ENCODE data around the gene SLFN12L. TPM values are rescaled to one million over a fixed set of nuclear protein-coding genes. Genes with fewer than 3 reads are reported as not detected.

Gene SLFN12L
- total RNA-seq, 1 experiment from 2014 or later: not detected

DNA sequence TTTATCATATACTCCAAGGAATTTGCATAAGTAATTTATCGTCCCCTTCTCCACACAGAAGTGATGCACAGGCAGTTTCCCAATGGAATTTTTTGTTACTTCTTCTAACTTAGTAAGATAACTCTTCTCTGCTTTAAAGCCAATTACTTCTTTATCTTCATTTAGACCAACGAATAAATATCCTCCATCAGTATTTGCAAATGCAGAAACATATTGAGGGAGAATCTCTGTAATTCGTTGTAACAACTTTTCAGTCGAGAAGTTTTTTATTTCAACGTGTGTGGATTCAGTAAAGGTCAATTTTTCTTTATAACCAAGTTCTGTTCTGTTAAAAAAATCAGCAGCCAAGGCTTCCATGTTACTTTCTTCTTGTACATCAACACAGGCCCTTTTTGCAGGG lies 58.2 kb downstream of the SLFN12L start:
- Histone ChIP-seq H3K36me3 (ENCODE audit: low read depth) (no peaks in the 10 kb centered on the region), H3K27me3 (ENCODE audit: insufficient read depth, low read depth) (peaks cover 67% of the 10 kb centered on the region), H3K79me2 (ENCODE audit: low read depth) (no peaks in the 10 kb centered on the region), H3K27ac (no peak overlapping the region), H3K4me1 (replicated peaks; ENCODE audit: insufficient read depth) (no peaks in the 10 kb centered on the region), H4K20me1 (ENCODE audit: insufficient read depth) (no peaks in the 10 kb centered on the region), H3K4me3 (no peak overlapping the region), H3K9me3 (ENCODE audit: insufficient read depth, low read depth) (no peaks in the 10 kb centered on the region), H3K9me2 (ENCODE audit: insufficient read depth) (no peaks in the 10 kb centered on the region), H3K4me2 (no peak overlapping the region), H3F3A (ENCODE audit: insufficient read depth, low read depth) (no peaks in the 10 kb centered on the region), H2AFZ (no peak overlapping the region)
- CTCF ChIA-PET: no interaction called here
- DNase-seq: no peak
- BruUV-seq (replicated peaks): no TSS peak
- TF ChIP-seq, protein P1, sequence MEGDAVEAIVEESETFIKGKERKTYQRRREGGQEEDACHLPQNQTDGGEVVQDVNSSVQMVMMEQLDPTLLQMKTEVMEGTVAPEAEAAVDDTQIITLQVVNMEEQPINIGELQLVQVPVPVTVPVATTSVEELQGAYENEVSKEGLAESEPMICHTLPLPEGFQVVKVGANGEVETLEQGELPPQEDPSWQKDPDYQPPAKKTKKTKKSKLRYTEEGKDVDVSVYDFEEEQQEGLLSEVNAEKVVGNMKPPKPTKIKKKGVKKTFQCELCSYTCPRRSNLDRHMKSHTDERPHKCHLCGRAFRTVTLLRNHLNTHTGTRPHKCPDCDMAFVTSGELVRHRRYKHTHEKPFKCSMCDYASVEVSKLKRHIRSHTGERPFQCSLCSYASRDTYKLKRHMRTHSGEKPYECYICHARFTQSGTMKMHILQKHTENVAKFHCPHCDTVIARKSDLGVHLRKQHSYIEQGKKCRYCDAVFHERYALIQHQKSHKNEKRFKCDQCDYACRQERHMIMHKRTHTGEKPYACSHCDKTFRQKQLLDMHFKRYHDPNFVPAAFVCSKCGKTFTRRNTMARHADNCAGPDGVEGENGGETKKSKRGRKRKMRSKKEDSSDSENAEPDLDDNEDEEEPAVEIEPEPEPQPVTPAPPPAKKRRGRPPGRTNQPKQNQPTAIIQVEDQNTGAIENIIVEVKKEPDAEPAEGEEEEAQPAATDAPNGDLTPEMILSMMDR (conservative IDR thresholded peaks at IDR 0.05): no peak
- no peak for TF ChIP-seq EZH2 (IDR thresholded peaks at IDR 0.05; ENCODE audit: low read depth)
- POLR2A ChIA-PET (ENCODE audit: unreplicated experiment): no interaction called here
- intact Hi-C loops (cut with micrococcal nuclease; ENCODE audit: unreplicated experiment): no loop called here

DNA sequence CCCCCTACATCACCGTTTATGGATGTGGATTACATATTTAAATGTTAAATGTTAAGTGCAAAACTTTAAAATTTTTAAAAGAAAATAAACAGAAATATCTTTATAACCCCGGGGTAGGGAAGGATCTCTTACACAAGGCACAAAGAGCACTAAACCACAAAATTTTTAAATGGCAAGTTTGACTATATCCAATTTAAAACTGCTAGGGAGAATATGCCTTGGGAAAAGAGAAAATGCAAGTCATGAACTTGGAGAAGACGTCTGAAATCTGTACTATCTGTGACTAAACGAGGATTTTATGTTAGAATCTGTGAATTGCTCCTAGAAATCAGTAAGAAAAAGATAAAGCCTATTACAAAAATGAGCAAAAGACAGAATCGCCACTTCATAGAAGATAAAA lies 60.2 kb downstream of the SLFN12L start:
- H3K9me2 ChIP-seq (ENCODE audit: insufficient read depth): no peaks in the 10 kb centered on the region
- intact Hi-C loops (cut with micrococcal nuclease; ENCODE audit: unreplicated experiment): no loop called here
- no peak for TF ChIP-seq EZH2 (IDR thresholded peaks at IDR 0.05; ENCODE audit: low read depth)
- TF ChIP-seq, protein P1 (conservative IDR thresholded peaks at IDR 0.05): no peak

DNA sequence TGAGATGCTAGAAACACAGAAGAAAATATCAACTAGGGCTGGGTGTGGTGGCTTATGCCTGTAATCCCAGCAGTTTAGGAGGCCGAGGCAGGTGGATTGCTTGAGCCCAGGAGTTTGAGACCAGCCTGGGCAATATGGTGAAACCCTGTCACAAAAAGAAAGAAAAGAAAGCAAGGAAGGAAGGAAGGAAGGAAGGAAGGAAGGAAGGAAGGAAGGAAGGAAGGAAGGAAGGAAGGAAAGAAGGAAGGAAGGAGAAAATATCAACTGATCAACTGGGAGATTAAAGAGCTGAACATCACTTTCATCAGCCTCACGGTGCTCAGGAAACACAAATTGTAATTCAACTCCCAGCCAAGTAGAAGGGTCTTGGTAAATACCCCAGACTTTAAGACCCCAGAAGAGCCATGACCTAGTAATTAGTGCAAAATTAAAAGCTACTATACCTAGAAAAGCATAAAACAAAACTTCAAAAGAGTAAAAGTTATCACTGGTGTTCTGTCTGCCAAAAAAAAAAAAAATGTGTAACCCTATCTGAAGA lies 61.1 kb downstream of the SLFN12L start:
- CTCF ChIA-PET: no interaction called here
- H3K27me3 ChIP-seq (ENCODE audit: insufficient read depth, low read depth): peaks cover 61% of the 10 kb centered on the region
- POLR2A ChIA-PET (ENCODE audit: unreplicated experiment): no interaction called here
- no peaks in the 10 kb centered on the region for H3K9me2 ChIP-seq (ENCODE audit: insufficient read depth)
- H3K36me3 ChIP-seq (ENCODE audit: low read depth): no peaks in the 10 kb centered on the region
- H2AFZ ChIP-seq: no peak overlapping the region
- TF ChIP-seq, protein P1 (conservative IDR thresholded peaks at IDR 0.05): no peak
- TF ChIP-seq EZH2 (IDR thresholded peaks at IDR 0.05; ENCODE audit: low read depth): no peak
- no peaks in the 10 kb centered on the region for H4K20me1 ChIP-seq (ENCODE audit: insufficient read depth)
- no TSS peak for BruUV-seq (replicated peaks)
- H3K4me3 ChIP-seq: no peak overlapping the region
- no peaks in the 10 kb centered on the region for H3K9me3 ChIP-seq (ENCODE audit: insufficient read depth, low read depth)
- H3F3A ChIP-seq (ENCODE audit: insufficient read depth, low read depth): no peaks in the 10 kb centered on the region
- H3K27ac ChIP-seq: no peak overlapping the region
- intact Hi-C loops (cut with micrococcal nuclease; ENCODE audit: unreplicated experiment): no loop called here
- no peaks in the 10 kb centered on the region for H3K79me2 ChIP-seq (ENCODE audit: low read depth)
- no peaks in the 10 kb centered on the region for H3K4me1 ChIP-seq (replicated peaks; ENCODE audit: insufficient read depth)
- no peak for DNase-seq
- no peak overlapping the region for H3K4me2 ChIP-seq

More for the DNA sequence above, 60.2 kb downstream of the SLFN12L start:
- Histone ChIP-seq H3K4me3 (no peak overlapping the region), H3K4me2 (no peak overlapping the region), H3K9me3 (ENCODE audit: insufficient read depth, low read depth) (no peaks in the 10 kb centered on the region), H4K20me1 (ENCODE audit: insufficient read depth) (no peaks in the 10 kb centered on the region), H2AFZ (no peak overlapping the region), H3K27ac (no peak overlapping the region), H3K79me2 (ENCODE audit: low read depth) (no peaks in the 10 kb centered on the region), H3K4me1 (replicated peaks; ENCODE audit: insufficient read depth) (no peaks in the 10 kb centered on the region), H3K36me3 (ENCODE audit: low read depth) (no peaks in the 10 kb centered on the region), H3F3A (ENCODE audit: insufficient read depth, low read depth) (no peaks in the 10 kb centered on the region), H3K27me3 (ENCODE audit: insufficient read depth, low read depth) (peaks cover 63% of the 10 kb centered on the region)
- no TSS peak for BruUV-seq (replicated peaks)
- ChIA-PET POLR2A (ENCODE audit: unreplicated experiment) (interaction anchor here (0.8 kb wide), 1 partner anchor 16 kb away, joined by 7 read pairs; no protein-coding TSS in a partner anchor), CTCF (no interaction called here)
- DNase-seq: no peak
